Measurements from ENCODE around the gene CTIF. TPM values are rescaled to one million over a fixed set of nuclear protein-coding genes. Genes with fewer than 3 reads are reported as not detected.
"Not testable (repeated sequence)": the region's sequence is repeated elsewhere in the genome, so short reads cannot be mapped to it uniquely, and the experiment has no call there.

The CTIF gene
- total RNA-seq, 1 donor from 2014 or later = 137 TPM

- TF ChIP-seq CTCF (IDR thresholded peaks at IDR 0.05; ENCODE audit: partially characterized antibody, unreplicated experiment) = no peak
- H3K36me3 Mint-ChIP-seq (ENCODE audit: unreplicated experiment) = peaks cover 14% of the 10 kb centered on the region
- no peaks in the 10 kb centered on the region for H3K27me3 Mint-ChIP-seq (ENCODE audit: unreplicated experiment)
- no peaks in the 10 kb centered on the region for H3K4me1 Mint-ChIP-seq (ENCODE audit: low read depth, unreplicated experiment)
- no peak for DNase-seq
- H3K9me3 Mint-ChIP-seq (ENCODE audit: unreplicated experiment) = peaks cover 8% of the 10 kb centered on the region
- no peak overlapping the region for H3K4me3 Mint-ChIP-seq (ENCODE audit: unreplicated experiment)
- no peak overlapping the region for H3K27ac Mint-ChIP-seq (ENCODE audit: unreplicated experiment)
Measured at GRCh38 chr18:48497863-48498262, 41.0 kb upstream of the CTIF start.

- no peak for TF ChIP-seq CTCF (IDR thresholded peaks at IDR 0.05; ENCODE audit: partially characterized antibody, unreplicated experiment)
- H3K4me3 Mint-ChIP-seq (ENCODE audit: unreplicated experiment) = no peak overlapping the region
- DNase-seq = no peak
- peaks cover 5% of the 10 kb centered on the region for H3K9me3 Mint-ChIP-seq (ENCODE audit: unreplicated experiment)
- no peaks in the 10 kb centered on the region for H3K4me1 Mint-ChIP-seq (ENCODE audit: low read depth, unreplicated experiment)
- H3K27me3 Mint-ChIP-seq (ENCODE audit: unreplicated experiment) = no peaks in the 10 kb centered on the region
- no peak overlapping the region for H3K27ac Mint-ChIP-seq (ENCODE audit: unreplicated experiment)
- H3K36me3 Mint-ChIP-seq (ENCODE audit: unreplicated experiment) = peaks cover 18% of the 10 kb centered on the region
Measured at GRCh38 chr18:48500517-48500916, 38.3 kb upstream of the CTIF start.

GRCh38 chr18:48502906-48503305 is 35.9 kb upstream of the CTIF start:
- no peak overlapping the region for H3K4me3 Mint-ChIP-seq (ENCODE audit: unreplicated experiment)
- TF ChIP-seq CTCF (IDR thresholded peaks at IDR 0.05; ENCODE audit: partially characterized antibody, unreplicated experiment) = no peak
- H3K27ac Mint-ChIP-seq (ENCODE audit: unreplicated experiment) = no peak overlapping the region
- H3K9me3 Mint-ChIP-seq (ENCODE audit: unreplicated experiment) = peaks cover 1% of the 10 kb centered on the region
- no peaks in the 10 kb centered on the region for H3K4me1 Mint-ChIP-seq (ENCODE audit: low read depth, unreplicated experiment)
- H3K27me3 Mint-ChIP-seq (ENCODE audit: unreplicated experiment) = no peaks in the 10 kb centered on the region
- peaks cover 30% of the 10 kb centered on the region for H3K36me3 Mint-ChIP-seq (ENCODE audit: unreplicated experiment)
- no peak for DNase-seq

- Mint-ChIP-seq H3K4me3 (ENCODE audit: unreplicated experiment) (no peak overlapping the region), H3K36me3 (ENCODE audit: unreplicated experiment) (peaks cover 33% of the 10 kb centered on the region), H3K27ac (ENCODE audit: unreplicated experiment) (no peak overlapping the region), H3K27me3 (ENCODE audit: unreplicated experiment) (no peaks in the 10 kb centered on the region), H3K4me1 (ENCODE audit: low read depth, unreplicated experiment) (no peaks in the 10 kb centered on the region), H3K9me3 (ENCODE audit: unreplicated experiment) (peaks cover 2% of the 10 kb centered on the region)
- no peak for TF ChIP-seq CTCF (IDR thresholded peaks at IDR 0.05; ENCODE audit: partially characterized antibody, unreplicated experiment)
- DNase-seq = no peak
Measured at GRCh38 chr18:48504819-48505218, 34.0 kb upstream of the CTIF start.

- not testable (repeated sequence) for H3K9me3 Mint-ChIP-seq (ENCODE audit: unreplicated experiment); H3K4me1 Mint-ChIP-seq (ENCODE audit: low read depth, unreplicated experiment); DNase-seq; H3K27me3 Mint-ChIP-seq (ENCODE audit: unreplicated experiment); H3K4me3 Mint-ChIP-seq (ENCODE audit: unreplicated experiment); H3K27ac Mint-ChIP-seq (ENCODE audit: unreplicated experiment)
- peaks cover 33% of the 10 kb centered on the region for H3K36me3 Mint-ChIP-seq (ENCODE audit: unreplicated experiment)
Measured at GRCh38 chr18:48506983-48507568, 31.8 kb upstream of the CTIF start.

GRCh38 chr18:48512498-48512897 is 26.3 kb upstream of the CTIF start:
- H3K36me3 Mint-ChIP-seq (ENCODE audit: unreplicated experiment); H3K9me3 Mint-ChIP-seq (ENCODE audit: unreplicated experiment); H3K27ac Mint-ChIP-seq (ENCODE audit: unreplicated experiment); H3K4me1 Mint-ChIP-seq (ENCODE audit: low read depth, unreplicated experiment); H3K4me3 Mint-ChIP-seq (ENCODE audit: unreplicated experiment); DNase-seq; H3K27me3 Mint-ChIP-seq (ENCODE audit: unreplicated experiment): not testable (repeated sequence)
